Glutamatergic neuron (in vitro differentiated cells): ENCODE results near the gene PIK3R3. TPM values are rescaled to one million over a fixed set of nuclear protein-coding genes. Genes with fewer than 3 reads are reported as not detected.

Experiments used
- DNase-seq: peaks from one replicate; pipeline ENCODE4 v3.0.0; 2022
- H3K27ac Mint-ChIP-seq: one replicate; pipeline ENCODE4 v1.8.0; 2020; ENCODE audit warnings: mild to moderate bottlenecking, mixed read lengths, inconsistent platforms; ENCODE audit not compliant: unreplicated experiment
- H3K27me3 Mint-ChIP-seq: one replicate; pipeline ENCODE4 v1.8.0; 2020; ENCODE audit warnings: mild to moderate bottlenecking, moderate library complexity, mixed read lengths, inconsistent platforms; ENCODE audit not compliant: unreplicated experiment
- H3K36me3 Mint-ChIP-seq: one replicate; pipeline ENCODE4 v1.8.0; 2020; ENCODE audit warnings: mild to moderate bottlenecking, mixed read lengths, inconsistent platforms; ENCODE audit not compliant: unreplicated experiment
- H3K4me1 Mint-ChIP-seq: one replicate; pipeline ENCODE4 v1.8.0; 2020; ENCODE audit warnings: mild to moderate bottlenecking, low read depth, mixed read lengths, inconsistent platforms; ENCODE audit not compliant: unreplicated experiment
- H3K4me3 Mint-ChIP-seq: one replicate; pipeline ENCODE4 v1.8.0; 2020; ENCODE audit warnings: mild to moderate bottlenecking, mixed read lengths, inconsistent platforms; ENCODE audit not compliant: unreplicated experiment
- H3K9me3 Mint-ChIP-seq: one replicate; pipeline ENCODE4 v1.8.0; 2020; ENCODE audit warnings: mild to moderate bottlenecking, moderate library complexity, mixed read lengths, inconsistent platforms; ENCODE audit not compliant: unreplicated experiment
- CTCF ChIP-seq: fragments of 200-600 bp; sonication (generic); IDR thresholded peaks from one replicate; pipeline ENCODE4 v1.5.0; 2021; ENCODE audit not compliant: partially characterized antibody, unreplicated experiment
- total RNA-seq: library from RNA; stranded (reverse); fragmentation: NEBNext Ultra II Directional; extraction: Animal tissue kit (Norgen Biotek cat#: 25700); gene quantifications from one replicate; pipeline ENCODE4 v1.2.1, GENCODE V29; 2021; ENCODE audit not compliant: unreplicated experiment

The PIK3R3 gene
- total RNA-seq, 1 donor from 2014 or later, result 156 TPM

DNA sequence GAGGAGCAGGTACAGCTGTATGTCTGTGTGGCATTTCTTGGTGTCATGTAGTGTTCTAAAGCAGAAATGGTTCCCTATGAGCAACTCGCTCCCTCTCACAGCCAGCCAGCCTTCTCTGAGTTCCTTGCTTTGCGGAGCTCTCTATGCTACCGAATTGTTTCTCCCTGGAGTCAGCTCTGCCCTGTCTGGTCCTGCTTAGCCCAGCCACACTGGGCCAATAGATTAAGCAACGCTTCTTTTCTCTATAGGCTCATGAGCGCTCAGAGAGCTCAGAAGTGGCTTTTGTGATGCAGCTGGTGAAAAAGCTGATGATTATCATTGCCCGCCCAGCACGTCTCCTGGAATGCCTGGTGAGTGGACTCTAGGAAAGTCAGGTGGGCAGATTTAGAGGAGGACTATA is 113.1 kb downstream of the PIK3R3 start:
- H3K36me3 Mint-ChIP-seq, result no peaks in the 10 kb centered on the region
- H3K4me3 Mint-ChIP-seq, result no peak overlapping the region
- no peak for DNase-seq
- no peaks in the 10 kb centered on the region for H3K4me1 Mint-ChIP-seq
- H3K27me3 Mint-ChIP-seq, result peaks cover 4% of the 10 kb centered on the region
- no peak for TF ChIP-seq CTCF
- no peak overlapping the region for H3K27ac Mint-ChIP-seq
- no peaks in the 10 kb centered on the region for H3K9me3 Mint-ChIP-seq

DNA sequence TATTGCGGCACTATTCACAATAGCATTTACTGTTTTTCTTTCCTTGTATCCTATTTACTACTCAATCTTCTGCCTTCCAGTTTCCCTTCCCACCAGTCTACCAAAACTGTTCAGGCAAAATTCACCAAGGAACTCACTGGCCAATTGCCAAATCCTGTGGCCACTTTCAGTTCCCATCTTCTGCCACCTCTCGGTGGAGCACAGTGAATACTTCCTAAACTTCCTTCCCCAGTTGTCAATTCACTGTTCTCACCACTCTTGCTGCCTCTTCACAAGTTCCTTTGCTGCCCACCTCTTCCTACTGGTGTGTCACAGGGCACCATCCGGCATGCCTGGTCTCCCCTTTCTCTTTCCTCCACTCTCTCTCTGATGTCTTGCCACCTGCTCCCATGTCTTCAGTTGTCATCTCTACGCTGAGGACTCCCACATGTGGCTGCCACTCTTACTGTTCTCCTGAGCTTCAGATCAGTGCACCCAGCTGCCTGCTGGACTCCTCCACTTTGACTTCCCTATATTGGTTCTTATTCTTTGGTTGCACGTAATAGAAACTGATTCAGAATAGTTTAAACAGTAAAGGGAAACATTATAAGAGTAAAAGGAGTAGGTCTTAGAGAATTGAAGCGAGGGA is 114.4 kb downstream of the PIK3R3 start:
- no peak overlapping the region for H3K27ac Mint-ChIP-seq
- no peaks in the 10 kb centered on the region for H3K36me3 Mint-ChIP-seq
- DNase-seq, result no peak
- no peaks in the 10 kb centered on the region for H3K4me1 Mint-ChIP-seq
- H3K27me3 Mint-ChIP-seq, result no peaks in the 10 kb centered on the region
- H3K4me3 Mint-ChIP-seq, result no peak overlapping the region
- no peak for TF ChIP-seq CTCF
- no peaks in the 10 kb centered on the region for H3K9me3 Mint-ChIP-seq

DNA sequence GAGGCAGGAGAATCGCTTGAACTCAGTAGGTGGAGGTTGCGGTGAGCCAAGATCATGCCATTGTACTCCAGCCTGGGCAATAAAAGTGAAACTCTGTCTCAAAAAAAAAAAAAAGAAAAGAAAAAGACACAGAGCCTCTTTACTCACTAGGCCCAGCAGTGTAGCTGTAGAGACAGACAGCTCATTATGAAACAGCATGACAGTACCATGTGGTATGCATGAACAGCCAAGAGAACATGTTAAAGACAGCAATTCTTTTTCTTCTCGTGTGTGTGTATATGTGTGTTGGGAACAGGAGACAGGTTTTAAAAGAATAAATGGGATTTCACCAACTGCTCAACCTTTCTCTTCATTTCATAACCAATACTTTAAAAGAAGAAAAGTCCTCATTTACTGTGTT is 118.8 kb downstream of the PIK3R3 start:
- Mint-ChIP-seq H3K4me3 (no peak overlapping the region), H3K27ac (no peak overlapping the region), H3K36me3 (peaks cover 5% of the 10 kb centered on the region), H3K9me3 (no peaks in the 10 kb centered on the region), H3K4me1 (peaks cover 3% of the 10 kb centered on the region), H3K27me3 (no peaks in the 10 kb centered on the region)
- no peak for DNase-seq
- TF ChIP-seq CTCF, result no peak

DNA sequence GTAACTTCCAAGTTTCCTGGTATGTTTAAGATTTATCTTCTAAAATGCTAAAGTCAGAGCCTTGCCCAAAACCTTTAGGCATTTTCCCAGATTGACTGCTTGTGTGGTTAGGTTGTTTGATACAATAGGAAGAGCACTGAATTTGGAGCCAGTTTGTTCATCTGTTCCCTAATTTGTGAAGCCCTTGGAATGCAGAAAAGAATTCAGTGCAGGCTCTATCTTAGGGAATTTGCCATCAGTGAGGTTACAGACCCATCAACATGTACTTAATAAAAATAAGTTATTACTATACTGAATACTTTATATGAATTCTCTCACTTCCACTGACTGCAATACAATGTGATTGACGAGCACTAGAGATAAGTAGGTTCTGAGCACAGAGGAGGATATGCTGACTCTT is 120.2 kb downstream of the PIK3R3 start:
- Mint-ChIP-seq H3K27me3 (no peaks in the 10 kb centered on the region), H3K27ac (no peak overlapping the region), H3K4me3 (no peak overlapping the region), H3K36me3 (peaks cover 5% of the 10 kb centered on the region), H3K9me3 (no peaks in the 10 kb centered on the region), H3K4me1 (peaks cover 3% of the 10 kb centered on the region)
- no peak for TF ChIP-seq CTCF
- no peak for DNase-seq

DNA sequence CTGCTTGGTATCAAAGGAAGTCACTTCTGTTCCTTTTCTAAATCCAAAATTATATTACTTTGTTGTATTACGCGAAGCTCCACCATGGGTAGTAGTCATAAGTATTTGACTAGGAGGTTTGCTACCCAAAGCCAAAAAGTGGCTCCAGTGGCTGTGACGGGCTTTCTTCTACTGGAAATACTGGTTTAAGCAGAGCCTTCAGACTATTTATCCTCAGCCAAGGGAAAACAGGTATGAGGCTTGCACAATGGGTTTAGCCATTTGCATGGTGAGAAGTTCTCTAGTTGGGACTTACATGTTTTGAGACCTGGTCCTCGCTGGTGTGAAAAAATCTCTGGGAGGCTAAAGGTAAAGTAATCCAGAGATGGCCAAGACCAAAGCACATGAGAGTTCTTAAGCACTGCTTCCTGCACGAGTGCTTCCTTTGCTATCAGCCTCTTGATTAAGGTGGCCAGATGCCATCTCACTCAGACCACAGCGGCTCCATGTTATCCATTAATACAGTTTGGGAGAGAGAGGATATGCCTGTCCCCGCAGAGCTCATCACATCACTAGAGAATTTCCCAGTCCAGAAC is 121.2 kb downstream of the PIK3R3 start:
- Mint-ChIP-seq H3K36me3 (peaks cover 5% of the 10 kb centered on the region), H3K9me3 (no peaks in the 10 kb centered on the region), H3K27ac (no peak overlapping the region), H3K4me3 (no peak overlapping the region), H3K4me1 (peaks cover 3% of the 10 kb centered on the region), H3K27me3 (no peaks in the 10 kb centered on the region)
- no peak for TF ChIP-seq CTCF
- DNase-seq, result no peak
